GM21717 (cell line): Measurements from ENCODE around the gene IGFL4.
"Not testable (repeated sequence)": the region's sequence is repeated elsewhere in the genome, so short reads cannot be mapped to it uniquely, and the experiment has no call there.

ENCODE experiments used
- ATAC-seq: cut with Tn5 transposase; IDR thresholded peaks from one replicate; pipeline ENCODE4 v1.9.1; 2021; ENCODE audit warnings: mild to moderate bottlenecking, moderate library complexity; ENCODE audit not compliant: unreplicated experiment

Gene IGFL4

DNA sequence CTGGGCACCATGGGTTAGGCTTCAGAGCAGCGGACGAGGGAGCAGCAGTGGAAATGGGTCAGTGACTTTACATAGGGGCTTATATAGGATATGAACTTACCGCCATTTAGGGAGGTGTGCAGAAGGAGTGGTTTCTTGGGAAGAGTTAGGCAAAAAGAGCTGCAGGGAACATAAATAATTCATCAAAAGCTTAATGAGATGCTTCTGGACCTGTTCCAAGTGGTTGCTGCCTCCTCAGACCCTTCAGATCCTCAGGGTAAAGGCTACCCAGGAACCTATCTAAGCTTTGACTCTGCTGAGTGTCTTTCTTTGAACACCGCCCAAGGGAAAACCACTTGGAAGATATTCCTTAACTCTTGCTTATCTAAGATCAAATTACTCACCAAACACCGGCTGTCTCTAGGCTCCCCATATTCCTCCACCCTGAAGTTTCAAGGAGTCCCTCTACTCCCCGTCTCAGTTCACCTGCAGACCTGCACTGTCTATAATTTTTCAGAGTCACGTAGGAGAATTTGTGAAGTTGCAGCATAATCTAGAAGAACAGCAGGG, at the start of gene IGFL4:
IGFL4 (minus strand) TSS at position 51 of the 549 bp plus-strand sequence; CDS start at position 11, 40 bp downstream.
- no peak for ATAC-seq

DNA sequence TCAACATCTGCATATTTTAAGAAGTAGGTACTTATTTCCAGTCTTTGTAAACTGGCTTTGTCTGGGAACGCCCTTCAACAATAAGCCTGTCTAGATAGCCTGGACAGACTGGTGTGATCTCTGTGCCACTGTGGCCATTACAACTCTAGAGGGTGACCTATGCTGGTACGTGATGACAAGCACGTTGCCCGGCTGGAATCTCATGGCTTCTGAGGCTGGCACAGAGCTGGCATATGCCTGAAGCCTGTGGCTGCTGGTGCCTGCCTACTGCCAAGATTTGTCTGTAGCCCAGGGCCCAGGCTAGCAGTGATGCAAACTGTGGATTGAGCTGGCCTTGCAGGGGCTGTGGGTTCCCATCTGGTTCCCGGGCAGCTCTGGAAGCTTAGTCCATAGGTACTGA, 49.6 kb upstream of the IGFL4 start:
- ATAC-seq: no peak

DNA sequence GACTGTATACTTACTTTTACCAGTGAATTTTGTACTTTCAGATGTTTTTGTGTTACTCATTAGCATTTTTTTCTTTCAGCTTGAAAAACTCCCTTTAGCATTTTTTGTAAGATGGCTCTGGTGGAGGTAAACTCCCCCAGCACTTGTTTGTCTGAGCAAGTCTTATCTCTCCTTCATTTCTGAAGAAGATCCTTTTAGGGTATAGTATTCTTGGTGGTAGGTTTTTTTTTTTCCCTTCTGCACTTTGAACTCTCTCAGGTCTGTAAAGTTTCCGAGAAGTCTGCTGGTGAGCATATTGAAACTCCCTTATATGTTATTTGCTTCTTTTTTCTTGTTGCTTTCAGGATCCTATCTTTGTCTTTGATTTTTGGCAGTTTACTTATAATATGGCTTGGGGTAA, 48.6 kb upstream of the IGFL4 start:
- no peak for ATAC-seq

DNA sequence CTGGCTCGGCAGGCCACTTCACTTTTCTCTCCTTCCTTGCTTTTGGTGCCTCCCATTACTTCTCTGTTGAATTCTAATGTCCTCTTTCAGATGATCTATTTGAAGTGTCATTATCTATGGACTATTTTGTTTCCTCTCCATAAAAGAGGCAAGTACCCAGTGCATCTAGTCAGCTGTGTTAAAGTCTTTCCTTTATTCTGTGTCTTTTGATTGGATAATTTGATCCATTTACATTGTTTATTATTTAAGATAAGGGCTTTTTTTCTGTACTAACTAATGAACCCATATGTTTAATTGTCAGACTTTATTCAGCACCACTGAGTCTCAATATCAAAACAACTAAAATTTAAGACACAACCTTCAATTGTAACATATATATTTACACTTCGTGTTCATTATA, 47.3 kb upstream of the IGFL4 start:
- ATAC-seq: no peak

DNA sequence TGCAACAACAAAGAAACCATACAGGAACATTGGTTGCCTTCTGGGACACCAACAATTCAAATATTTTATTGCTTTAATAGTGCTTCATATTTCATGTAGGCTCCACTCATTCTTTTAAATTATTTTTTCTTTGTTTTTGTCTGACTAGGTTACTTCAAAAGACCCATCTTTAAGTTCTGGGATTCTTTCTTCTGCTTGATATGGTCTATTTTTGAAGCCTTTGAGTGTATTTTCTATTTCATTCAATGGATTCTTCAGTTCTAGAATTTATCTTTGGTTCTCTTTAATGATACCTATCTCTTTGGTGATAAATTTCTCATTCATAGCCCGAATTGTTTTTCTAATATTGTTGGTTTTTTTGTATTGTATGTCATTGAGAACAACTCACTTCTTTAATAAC, 45.1 kb upstream of the IGFL4 start:
- ATAC-seq: no peak

DNA sequence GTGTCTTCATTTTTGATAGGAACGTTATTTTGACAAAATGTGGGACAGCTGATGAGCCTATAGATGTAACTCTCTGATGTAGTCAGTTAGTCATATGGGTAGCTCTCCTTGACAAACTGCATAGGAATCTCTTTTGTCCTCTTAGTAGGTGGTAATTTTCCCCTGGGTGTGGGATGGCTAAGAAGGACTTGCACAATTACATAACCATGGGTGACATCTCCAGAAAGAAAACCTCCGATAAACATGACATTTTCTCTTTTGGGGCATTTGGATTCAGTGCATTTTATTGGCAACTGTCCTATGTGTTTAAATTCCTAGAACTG, 41.9 kb upstream of the IGFL4 start:
- no peak for ATAC-seq

DNA sequence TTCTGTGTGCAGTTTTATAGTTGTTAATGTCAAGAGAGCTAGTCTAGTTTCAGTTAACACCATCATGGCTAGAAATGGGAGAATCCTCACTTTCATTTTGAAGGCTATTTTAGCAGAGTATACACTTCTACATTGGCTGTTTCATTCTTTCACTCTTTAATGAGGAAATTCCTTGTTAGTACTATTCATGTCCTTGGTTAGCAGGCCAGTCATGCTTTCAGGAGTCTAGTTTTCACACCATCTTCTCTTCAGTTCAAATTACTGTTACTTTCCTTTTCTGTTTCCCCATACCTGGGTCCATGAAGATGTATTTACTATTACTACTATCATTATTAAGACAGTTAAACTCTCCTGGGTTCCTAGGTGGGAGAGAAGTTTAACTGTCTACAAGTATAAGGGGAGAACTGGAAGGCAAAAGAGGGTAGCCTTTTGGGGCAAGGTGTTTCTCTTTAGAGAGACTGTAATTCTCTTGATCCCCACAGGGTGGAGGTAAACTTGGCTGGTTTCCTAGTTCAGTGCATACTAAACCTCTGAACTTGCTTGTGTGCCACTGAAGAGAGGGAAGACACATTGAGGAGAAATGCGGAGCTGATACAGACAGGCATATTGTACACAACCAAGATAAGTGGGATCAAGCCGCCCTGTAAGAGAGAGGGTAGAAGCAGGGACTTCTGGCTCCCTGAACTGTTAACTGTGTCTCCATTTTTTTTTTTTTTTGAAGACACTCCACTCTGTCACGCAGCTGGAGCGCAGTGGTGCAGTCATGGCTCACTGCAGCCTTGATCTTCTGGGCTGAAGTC, 41.3 kb upstream of the IGFL4 start:
- ATAC-seq: no peak

DNA sequence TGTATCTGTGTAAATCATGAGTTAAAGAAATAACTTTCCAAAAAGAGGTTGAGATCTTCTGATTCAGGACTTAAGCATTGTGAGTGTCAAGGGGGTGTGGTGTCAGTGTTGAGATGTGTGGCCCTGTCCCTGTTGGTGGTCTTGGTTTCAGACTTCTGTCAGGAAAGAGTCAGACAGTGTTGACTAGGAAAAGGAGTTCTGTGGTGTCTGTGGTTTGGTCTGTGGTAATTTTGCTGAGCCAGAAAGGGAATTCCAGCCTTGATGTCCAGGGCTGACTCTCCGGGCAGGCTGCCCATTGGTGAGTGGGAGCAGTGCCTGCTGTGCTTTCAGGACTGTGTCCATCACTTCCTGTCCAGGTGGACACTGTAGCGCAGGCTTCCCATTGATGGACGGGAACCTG, 39.8 kb upstream of the IGFL4 start:
- ATAC-seq: no peak

DNA sequence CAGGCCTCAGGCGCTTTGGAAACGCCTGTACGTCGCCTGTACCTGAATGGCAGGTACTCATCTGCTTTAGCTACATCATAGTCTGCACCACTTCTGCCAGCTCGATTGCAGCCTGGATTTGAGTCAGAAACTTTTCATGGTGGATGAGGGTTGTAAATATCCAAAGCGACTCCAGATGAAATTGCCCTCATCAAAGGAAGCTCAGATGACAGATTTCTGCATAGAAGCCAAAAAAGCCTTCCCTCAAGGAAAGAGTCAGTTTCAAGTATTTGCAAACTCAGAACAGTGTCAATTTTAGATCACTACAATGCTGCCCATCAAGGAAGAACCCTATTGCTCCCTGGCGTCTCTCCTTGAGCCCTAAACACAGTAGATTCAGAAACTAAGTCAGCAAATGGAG, 38.8 kb upstream of the IGFL4 start:
- ATAC-seq: no peak

DNA sequence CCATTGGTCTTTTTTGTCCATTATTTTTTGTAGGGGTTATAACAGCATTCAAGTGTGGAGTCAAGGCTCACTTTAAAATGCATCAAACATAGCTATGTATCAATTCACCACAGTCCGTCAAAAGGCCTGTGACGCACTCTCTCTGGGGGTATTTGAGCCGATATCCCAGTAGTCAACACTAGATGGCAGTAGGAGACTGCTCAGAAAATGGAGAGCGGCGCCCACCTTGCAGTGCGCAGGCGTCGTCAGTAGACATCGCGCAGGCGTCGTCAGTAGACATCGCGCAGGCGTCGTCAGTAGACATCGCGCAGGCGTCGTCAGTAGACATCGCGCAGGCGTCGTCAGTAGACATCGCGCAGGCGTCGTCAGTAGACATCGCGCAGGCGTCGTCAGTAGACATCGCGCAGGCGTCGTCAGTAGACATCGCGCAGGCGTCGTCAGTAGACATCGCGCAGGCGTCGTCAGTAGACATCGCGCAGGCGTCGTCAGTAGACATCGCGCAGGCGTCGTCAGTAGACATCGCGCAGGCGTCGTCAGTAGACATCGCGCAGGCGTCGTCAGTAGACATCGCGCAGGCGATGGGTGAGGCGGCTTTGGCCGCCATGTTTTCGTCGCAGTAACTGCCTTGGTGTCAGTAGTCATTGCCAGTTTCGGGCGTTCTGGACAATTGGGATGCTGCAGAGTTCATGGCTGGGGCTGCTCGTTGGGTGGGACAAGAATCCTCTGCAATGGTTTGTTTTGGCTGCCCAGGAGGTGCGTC, 38.0 kb upstream of the IGFL4 start:
- ATAC-seq: not testable (repeated sequence)

DNA sequence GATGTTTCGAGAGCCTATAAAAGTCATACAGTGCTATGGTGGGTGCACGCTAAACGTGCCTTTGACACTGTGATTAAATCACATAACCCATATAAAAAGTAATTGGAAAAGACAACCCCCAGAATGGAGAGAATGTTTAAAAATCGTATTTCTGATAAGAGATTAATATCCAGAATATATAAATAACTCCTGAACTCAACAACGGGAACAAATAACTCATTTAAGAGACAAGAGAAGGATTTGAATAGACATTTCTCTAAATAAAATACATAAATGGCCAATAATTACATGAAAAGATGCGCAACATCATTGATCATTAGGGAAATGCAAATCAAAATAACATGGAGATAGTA, 37.0 kb upstream of the IGFL4 start:
- ATAC-seq: no peak

DNA sequence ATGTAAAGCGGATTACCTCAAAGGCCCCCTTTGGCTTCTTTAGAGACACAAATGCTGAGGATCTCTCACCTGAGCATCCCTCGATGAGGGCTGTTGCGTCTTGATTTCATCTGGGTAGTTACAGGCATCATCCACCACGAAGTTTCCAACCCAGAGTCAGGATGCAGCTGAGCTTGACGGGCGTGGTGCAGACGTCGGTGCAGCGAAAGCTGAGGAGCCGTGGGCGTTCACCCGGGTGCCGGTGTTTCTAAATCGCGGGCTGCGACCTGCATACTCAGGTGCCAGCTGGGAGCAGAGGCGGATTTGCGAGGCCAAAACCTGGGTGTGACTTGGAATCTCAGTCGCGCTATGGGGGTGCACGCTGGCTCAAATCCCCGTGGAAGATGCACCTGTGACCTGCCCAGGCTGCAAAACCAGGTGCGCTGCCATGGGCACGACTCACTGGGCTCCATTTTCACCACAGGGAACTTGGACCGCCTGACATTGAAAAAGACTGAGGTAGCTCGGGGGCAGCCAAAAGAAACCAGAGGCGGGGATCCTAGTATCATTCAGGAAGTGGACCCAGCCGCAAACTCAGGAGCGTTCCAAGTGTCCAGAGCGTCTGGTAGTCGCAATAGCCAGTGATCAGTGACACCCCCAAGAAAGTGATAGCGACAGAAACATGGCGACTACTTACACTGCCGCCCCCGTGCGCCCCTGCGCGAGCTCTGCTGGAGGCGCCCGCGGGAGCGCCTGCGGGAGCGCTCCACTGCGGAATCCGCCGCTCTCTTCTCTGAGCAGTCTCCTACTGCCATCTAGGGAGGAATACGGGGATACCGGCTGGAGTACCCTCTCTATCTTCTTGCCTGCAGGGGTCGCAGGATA, 36.4 kb upstream of the IGFL4 start:
- ATAC-seq: no peak

DNA sequence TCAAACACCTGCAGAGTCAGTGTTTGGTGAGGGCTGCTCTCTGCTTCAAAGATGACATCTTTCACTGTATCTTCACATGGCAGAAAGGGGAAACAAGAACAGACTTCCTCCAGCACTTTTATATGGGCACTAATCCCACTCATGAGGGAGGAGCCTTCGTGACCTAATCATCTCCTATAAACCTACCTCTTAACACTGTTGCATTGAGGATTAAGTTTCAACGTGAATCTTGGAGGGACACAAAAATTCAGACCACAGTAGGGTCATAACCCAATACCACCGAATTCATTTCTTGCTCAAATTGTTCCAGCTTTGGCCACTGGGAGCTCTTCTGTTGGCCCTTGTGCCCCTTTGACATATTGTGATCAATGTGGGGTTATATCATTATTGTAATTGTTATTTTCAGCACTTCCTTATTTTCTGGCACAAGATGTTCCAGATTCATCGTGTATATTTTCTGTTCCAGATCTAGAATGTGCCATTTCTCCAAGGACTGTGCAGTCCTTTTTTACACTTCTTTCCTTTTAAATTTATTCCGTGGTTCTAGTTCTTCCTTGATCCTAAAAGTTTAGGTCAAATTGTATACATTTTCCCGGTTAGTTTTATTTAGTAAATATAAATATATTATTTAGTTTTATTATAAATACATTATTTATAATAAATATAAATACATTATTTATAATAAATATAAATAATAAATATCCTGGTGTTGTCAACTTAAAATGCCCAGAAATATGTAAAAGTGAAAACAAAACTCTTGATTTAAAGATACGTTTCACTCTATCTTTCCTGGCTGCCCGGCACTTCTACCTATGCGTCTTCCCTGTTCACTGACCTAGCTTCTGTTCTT, 35.5 kb upstream of the IGFL4 start:
- no peak for ATAC-seq

DNA sequence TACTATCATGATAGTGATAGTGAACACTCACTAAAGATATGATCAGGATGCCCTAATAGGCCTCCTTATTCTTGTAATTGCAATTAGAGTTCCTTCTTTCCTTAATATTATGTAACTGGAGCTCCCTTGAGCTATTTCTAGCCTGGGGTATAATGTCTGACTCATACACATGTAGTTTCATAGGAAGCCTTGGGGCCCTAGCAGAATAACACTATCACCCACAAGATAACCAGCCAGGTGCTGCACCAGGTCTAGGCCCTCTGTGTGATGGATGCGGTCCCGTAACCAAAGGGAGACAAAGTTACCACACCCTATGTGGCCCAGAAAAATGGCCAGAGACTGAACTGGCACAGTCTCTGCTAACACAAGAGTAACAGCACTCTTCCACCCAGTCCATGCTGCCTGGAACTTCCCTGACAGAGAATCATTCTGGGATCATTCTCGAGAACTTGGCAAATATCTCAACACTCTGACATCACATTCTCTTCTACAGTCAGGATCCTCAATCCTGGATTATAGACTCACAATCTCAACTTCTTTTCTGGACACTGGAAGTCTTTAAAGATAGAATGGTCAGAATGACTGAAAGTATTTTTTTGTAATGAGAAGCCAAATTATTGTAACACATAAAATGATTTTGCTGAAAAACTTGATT, 32.6 kb upstream of the IGFL4 start:
- no peak for ATAC-seq

DNA sequence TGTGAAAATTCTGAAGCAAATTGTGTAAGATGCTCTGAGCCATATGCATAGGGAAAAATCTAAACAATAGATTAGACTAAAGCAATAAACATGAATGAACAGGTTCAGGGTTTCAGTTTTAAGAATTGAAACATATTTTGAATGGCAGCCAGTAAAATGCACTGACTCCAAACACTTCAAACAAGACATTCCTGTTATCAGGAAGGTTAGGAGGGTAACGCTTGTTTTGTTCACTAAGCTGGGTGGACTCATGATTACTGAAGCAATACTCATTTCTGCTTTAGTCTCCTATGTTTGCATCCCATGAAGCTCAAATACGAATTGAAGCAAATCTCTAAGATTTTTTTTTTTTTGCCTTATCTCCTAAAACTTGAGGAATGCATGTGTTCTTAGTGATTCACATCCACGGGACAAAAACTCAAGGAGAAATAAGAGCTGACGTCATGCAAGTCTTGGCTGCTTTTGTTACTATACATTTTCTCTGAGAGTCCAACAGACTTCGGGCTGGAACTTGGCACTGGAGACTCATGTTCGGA, 29.1 kb upstream of the IGFL4 start:
- no peak for ATAC-seq

DNA sequence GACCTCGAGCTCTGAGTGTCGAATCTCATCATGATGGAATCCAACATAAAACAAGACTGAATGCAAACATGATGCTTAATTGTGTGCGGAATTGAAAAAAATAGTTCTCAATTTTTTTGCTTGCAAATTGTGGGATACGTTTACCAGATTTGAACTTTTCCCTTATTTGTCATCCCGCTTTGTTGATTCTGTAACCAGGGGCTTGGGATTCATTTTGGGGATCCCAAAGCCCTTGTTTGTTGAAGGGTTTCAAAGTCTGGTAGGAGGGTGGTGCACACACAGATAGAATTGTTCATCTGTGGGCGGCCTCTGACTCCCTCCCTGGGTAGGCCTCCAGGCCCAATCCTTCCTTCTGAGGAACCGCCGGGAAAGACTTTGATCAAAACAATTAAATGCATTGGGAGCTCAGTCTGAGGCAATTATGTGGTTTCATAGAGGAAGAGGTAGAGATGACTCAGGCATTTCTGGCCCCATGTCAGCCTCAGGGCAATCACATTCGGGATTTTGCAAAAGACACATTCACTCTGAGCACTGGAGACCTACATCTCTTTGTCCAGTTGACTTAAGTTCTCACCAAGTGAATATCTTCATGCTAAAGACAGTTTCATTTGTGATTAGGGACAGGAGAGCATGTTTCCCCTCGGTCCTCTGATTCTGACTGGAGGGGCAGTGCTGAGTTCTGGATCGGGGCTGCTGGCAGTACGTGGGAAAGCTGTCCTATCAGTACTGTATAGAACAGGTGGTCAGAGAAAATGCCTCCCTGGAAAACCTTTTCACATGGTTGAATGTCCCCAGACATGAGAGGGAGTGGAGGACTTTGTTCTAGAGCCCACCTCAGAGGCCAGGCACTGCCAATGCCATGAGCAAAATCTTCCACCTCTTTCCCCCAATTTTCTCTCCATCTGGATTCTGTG, 27.8 kb upstream of the IGFL4 start:
- no peak for ATAC-seq

DNA sequence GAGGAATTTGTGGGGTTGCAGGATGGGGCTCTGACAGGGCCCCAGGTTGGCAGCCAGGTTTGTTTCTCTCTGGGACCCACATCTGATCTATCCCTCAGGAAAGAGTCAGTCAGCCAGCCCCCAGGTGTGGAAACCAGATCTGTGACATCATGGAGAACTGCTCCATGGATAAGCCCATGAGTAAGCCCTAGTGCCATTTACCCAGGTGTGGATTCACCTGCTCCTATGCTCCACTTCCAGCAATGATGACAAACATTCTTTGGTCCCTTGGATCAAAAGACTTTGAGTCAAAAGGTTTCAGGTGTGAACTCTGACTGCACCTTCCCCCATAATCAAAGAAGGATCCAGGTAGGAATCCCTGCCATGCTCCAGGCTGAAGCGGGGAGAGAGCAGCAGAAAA, 26.9 kb upstream of the IGFL4 start:
- ATAC-seq: no peak

DNA sequence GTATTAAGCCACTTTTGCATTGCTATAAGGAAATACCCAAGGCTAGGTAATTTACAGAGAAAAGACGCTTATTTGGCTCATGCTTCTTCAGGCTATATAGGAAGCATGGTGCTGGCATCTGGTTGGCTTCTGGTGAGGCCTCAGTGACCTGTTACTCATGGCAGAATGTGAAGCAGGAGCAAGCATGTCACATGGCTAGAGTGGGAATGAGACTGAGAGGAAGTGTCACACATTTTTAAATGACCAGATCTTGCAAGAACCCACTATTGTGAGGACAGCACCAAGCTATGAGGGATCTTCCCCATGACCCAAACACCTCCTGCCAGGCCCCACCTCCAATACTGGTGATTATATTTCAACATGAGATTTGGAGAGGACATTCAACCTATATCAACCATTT, 25.7 kb upstream of the IGFL4 start:
- no peak for ATAC-seq
